H1 (cell line): ENCODE measurements around the gene STK32A. TPM values are rescaled to one million over a fixed set of nuclear protein-coding genes. Genes with fewer than 3 reads are reported as not detected.

Source experiments
- CTCF ChIA-PET: fragments of 300-600 bp; sonication (Branson Sonifier 250); formaldehyde crosslinking; loops from one replicate; lab custom pipeline; 2021; ENCODE audit not compliant: partially characterized antibody; lab: Charles Lee
- POLR2A ChIA-PET: fragments of 300-600 bp; sonication (Branson Sonifier 250); formaldehyde crosslinking; loops from one replicate; lab custom pipeline; 2021; ENCODE audit warnings: inconsistent platforms; ENCODE audit not compliant: partially characterized antibody; lab: Charles Lee
- DNase-seq, 2 experiments: peaks; one replicate each; pipeline versions ENCODE4 v3.0.0 to v3.0.0-alpha.2; 2010 to 2022; ENCODE audit warnings: low spot score in 2 of 2, low read depth in 1 of 2, mixed read lengths in 1 of 2
- FAIRE-seq: peaks from 2 replicates; lab custom pipeline; 2011; peaks lifted over from hg19 to GRCh38; lab: Jason Lieb, UNC
- H2AFZ ChIP-seq: 2 replicates; pipeline ENCODE4 v1.8.1; 2012; ENCODE audit warnings: low read length, inconsistent platforms
- H2AK5ac ChIP-seq: 2 replicates; pipeline ENCODE4 v1.6.1; 2013; ENCODE audit warnings: low read depth, low read length
- H2BK120ac ChIP-seq: replicated peaks from 2 replicates; pipeline ENCODE3; 2013; ENCODE audit warnings: low read depth, low read length, inconsistent platforms
- H2BK12ac ChIP-seq: 2 replicates; pipeline ENCODE4 v1.6.1; 2013; ENCODE audit warnings: low read depth, low read length
- H2BK15ac ChIP-seq: 2 replicates; pipeline ENCODE4 v1.6.1; 2013; ENCODE audit warnings: low read length
- H2BK20ac ChIP-seq: 2 replicates; pipeline ENCODE4 v1.6.1; 2013; ENCODE audit warnings: low read length
- H2BK5ac ChIP-seq: 2 replicates; pipeline ENCODE4 v1.6.1; 2013; ENCODE audit warnings: low read depth, low read length
- H3K14ac ChIP-seq: 2 replicates; pipeline ENCODE4 v1.6.1; 2013; ENCODE audit warnings: inconsistent platforms; ENCODE audit not compliant: insufficient read length
- H3K18ac ChIP-seq: 2 replicates; pipeline ENCODE4 v1.6.1; 2013; ENCODE audit warnings: low read length; ENCODE audit errors: extremely low read depth
- H3K23ac ChIP-seq: 2 replicates; pipeline ENCODE4 v1.6.1; 2013; ENCODE audit warnings: inconsistent platforms; ENCODE audit not compliant: insufficient read length
- H3K23me2 ChIP-seq: 2 replicates; pipeline ENCODE4 v1.6.1; 2013; ENCODE audit warnings: low read depth, low read length
- H3K27ac ChIP-seq: 2 replicates; pipeline ENCODE4 v1.6.1; 2011; ENCODE audit warnings: low read depth, low read length, inconsistent platforms
- H3K27me3 ChIP-seq, 4 experiments: replicated peaks in 1 of 4; 1 replicate in 1 of 4; 2 replicates in 3 of 4; pipeline versions ENCODE4 v1.6.1 to v1.8.1; 2011 to 2013; ENCODE audit warnings: low read length in 3 of 4, mild to moderate bottlenecking in 3 of 4, inconsistent platforms in 2 of 4, mixed read lengths in 2 of 4, moderate library complexity in 1 of 4; ENCODE audit not compliant: control insufficient read depth in 3 of 4, insufficient read depth in 3 of 4; ENCODE audit errors: extremely low read depth in 1 of 4
- H3K36me3 ChIP-seq, 4 experiments: 2 replicates each; pipeline versions ENCODE4 v1.6.1 to v1.8.1; 2011 to 2013; ENCODE audit warnings: mild to moderate bottlenecking in 4 of 4, low read length in 3 of 4, moderate library complexity in 2 of 4, control low read depth in 1 of 4, inconsistent platforms in 1 of 4; ENCODE audit not compliant: insufficient read depth in 4 of 4, control insufficient read depth in 2 of 4
- H3K4ac ChIP-seq: replicated peaks from 2 replicates; pipeline ENCODE3; 2013; ENCODE audit warnings: low read length, low read depth, mixed read lengths, inconsistent platforms; ENCODE audit not compliant: insufficient read length
- H3K4me1 ChIP-seq, 4 experiments: replicated peaks in 1 of 4; 1 replicate in 1 of 4; 2 replicates in 3 of 4; pipeline versions ENCODE4 v1.6.1 to v1.8.1; 2011 to 2013; ENCODE audit warnings: low read length in 3 of 4, inconsistent platforms in 2 of 4, mixed read lengths in 1 of 4; ENCODE audit not compliant: insufficient read depth in 4 of 4, control insufficient read depth in 3 of 4
- H3K4me2 ChIP-seq, 2 experiments: 2 replicates each; pipeline versions ENCODE4 v1.6.1 to v1.8.1; 2011 to 2013; ENCODE audit warnings: low read depth in 2 of 2, low read length in 2 of 2, control low read depth in 1 of 2, inconsistent platforms in 1 of 2, mild to moderate bottlenecking in 1 of 2; ENCODE audit not compliant: insufficient read depth in 1 of 2
- H3K4me3 ChIP-seq, 4 experiments: fragments of 200-600, 300-600 bp in 1 of 4; sonication (generic), shearing (Covaris generic), sonication (Bioruptor Twin) in 1 of 4; 2 replicates each; pipeline versions ENCODE4 v1.5.1 to v1.8.1; 2011 to 2016; ENCODE audit warnings: low read length in 4 of 4, low read depth in 3 of 4, control low read depth in 2 of 4, inconsistent platforms in 2 of 4, mild to moderate bottlenecking in 2 of 4, mixed read lengths in 1 of 4, moderate library complexity in 1 of 4; ENCODE audit not compliant: insufficient read depth in 2 of 4; ENCODE audit errors: extremely low read depth in 1 of 4
- H3K56ac ChIP-seq: replicated peaks from 2 replicates; pipeline ENCODE3; 2013; ENCODE audit warnings: low read depth, mild to moderate bottlenecking, mixed read lengths, low read length, inconsistent platforms; ENCODE audit not compliant: insufficient read length
- H3K79me1 ChIP-seq: 2 replicates; pipeline ENCODE4 v1.6.1; 2013; ENCODE audit warnings: low read depth, low read length, control low read depth
- H3K79me2 ChIP-seq, 2 experiments: 2 replicates each; pipeline versions ENCODE4 v1.6.1 to v1.8.1; 2012 to 2013; ENCODE audit warnings: low read length in 2 of 2, mild to moderate bottlenecking in 2 of 2, inconsistent platforms in 1 of 2; ENCODE audit not compliant: insufficient read depth in 2 of 2, control insufficient read depth in 1 of 2
- H3K9ac ChIP-seq, 4 experiments: replicated peaks in 1 of 4; 1 replicate in 1 of 4; 2 replicates in 3 of 4; pipeline versions ENCODE4 v1.6.1 to v1.8.1; 2011 to 2013; ENCODE audit warnings: low read depth in 3 of 4, low read length in 3 of 4, control low read depth in 2 of 4, mild to moderate bottlenecking in 2 of 4, moderate library complexity in 2 of 4, inconsistent platforms in 1 of 4; ENCODE audit errors: extremely low read depth in 1 of 4
- H3K9me3 ChIP-seq, 2 experiments: 2 replicates each; pipeline versions ENCODE4 v1.6.1 to v1.8.1; 2012 to 2013; ENCODE audit warnings: mild to moderate bottlenecking in 2 of 2, moderate library complexity in 2 of 2, control low read depth in 1 of 2, inconsistent platforms in 1 of 2, low read depth in 1 of 2, low read length in 1 of 2, mixed read lengths in 1 of 2; ENCODE audit not compliant: insufficient read depth in 2 of 2
- H4K20me1 ChIP-seq, 2 experiments: replicated peaks in 1 of 2; 2 replicates each; pipeline versions ENCODE3 to v1.8.1; 2011 to 2013; ENCODE audit warnings: inconsistent platforms in 2 of 2, low read length in 2 of 2, mild to moderate bottlenecking in 1 of 2; ENCODE audit not compliant: insufficient read depth in 2 of 2, control insufficient read depth in 1 of 2
- H4K5ac ChIP-seq: 2 replicates; pipeline ENCODE4 v1.6.1; 2013; ENCODE audit warnings: low read length, low read depth, mixed read lengths, inconsistent platforms; ENCODE audit not compliant: insufficient read length
- H4K8ac ChIP-seq: 2 replicates; pipeline ENCODE4 v1.8.0; 2013; ENCODE audit warnings: mild to moderate bottlenecking, moderate library complexity, low read length, inconsistent platforms; ENCODE audit not compliant: insufficient read depth; ENCODE audit errors: extremely low read depth
- H4K91ac ChIP-seq: replicated peaks from 2 replicates; pipeline ENCODE3; 2013; ENCODE audit warnings: low read length, mixed read lengths, inconsistent platforms; ENCODE audit not compliant: insufficient read length
- BACH1 ChIP-seq: IDR thresholded peaks from 2 replicates; pipeline ENCODE4 v1.6.1; 2012; ENCODE audit warnings: low read length, improper control_type of control experiment
- BRCA1 ChIP-seq: IDR thresholded peaks from 2 replicates; pipeline ENCODE4 v1.6.1; 2012; ENCODE audit warnings: low read depth, low read length, improper control_type of control experiment
- CBX5 ChIP-seq: fragments of 300-800, 300-1000 bp; sonication (generic); IDR thresholded peaks from 2 replicates; pipeline ENCODE4 v1.7.1; 2016; ENCODE audit warnings: antibody characterized with exemption, low read length, low read depth
- CTCF ChIP-seq, 3 experiments: IDR thresholded peaks; 1 replicate in 2 of 3; 2 replicates in 1 of 3; pipeline versions ENCODE4 v1.5.1 to v1.6.1; 2011; ENCODE audit warnings: low read length in 3 of 3, mild to moderate bottlenecking in 3 of 3, inconsistent platforms in 2 of 3, low read depth in 1 of 3, moderate library complexity in 1 of 3; ENCODE audit not compliant: insufficient read depth in 1 of 3; ENCODE audit errors: control extremely low read depth in 1 of 3
- JUND ChIP-seq: IDR thresholded peaks from 2 replicates; pipeline ENCODE4 v1.6.1; 2011; ENCODE audit warnings: mild to moderate bottlenecking, improper control_type of control experiment, low read length
- POLR2A ChIP-seq, 2 experiments: IDR thresholded peaks; 1 replicate in 1 of 2; 2 replicates in 1 of 2; pipeline ENCODE4 v1.6.1; 2011; ENCODE audit warnings: low read depth in 2 of 2, low read length in 2 of 2, mild to moderate bottlenecking in 2 of 2; ENCODE audit errors: control extremely low read depth in 1 of 2
- POLR2AphosphoS5 ChIP-seq: IDR thresholded peaks from 2 replicates; pipeline ENCODE4 v1.6.1; 2011; ENCODE audit warnings: low read depth, low read length
- SUZ12 ChIP-seq: fragments of 200-600 bp; sonication (generic); IDR thresholded peaks from 2 replicates; pipeline ENCODE4 v1.6.1; 2012; ENCODE audit warnings: mild to moderate bottlenecking, inconsistent platforms, low read length, moderate library complexity, mixed read lengths
- WGBS, 2 experiments: shearing (Covaris generic) in 1 of 2; methylation state at CpG; one replicate each; pipeline versions ENCODE4 v1.1.6 to v1.1.7; 2013 to 2015; ENCODE audit warnings: low lambda C conversion rate in 2 of 2, mixed read lengths in 2 of 2, inconsistent platforms in 1 of 2, low coverage in 1 of 2, missing lambda C conversion rate in 1 of 2; ENCODE audit not compliant: insufficient replicate concordance in 2 of 2, insufficient coverage in 1 of 2, insufficient read length in 1 of 2; ENCODE audit errors: extremely low coverage in 1 of 2, missing lambda C conversion rate in 1 of 2; 5-methylcytosine and 5-hydroxymethylcytosine counted together
- polyA plus RNA-seq, 7 experiments: library from polyadenylated mRNA; depleted of rRNA in 3 of 7; stranded (reverse) in 5 of 7; unstranded in 2 of 7; fragments of >200 nt in 5 of 7; fragments of 200-250 nt in 2 of 7; gene quantifications; 1 replicate in 5 of 7; 2 replicates in 1 of 7; 4 replicates in 1 of 7; pipeline versions ENCODE4 v1.2.1 to v1.2.3, GENCODE V29; 2011 to 2013; ENCODE audit warnings: missing spikeins in 2 of 7, mixed read lengths in 2 of 7
- total RNA-seq: library from RNA; stranded (reverse); fragmentation: NEBNext Ultra II Directional; extraction: Animal tissue kit (Norgen Biotek cat#: 25700); gene quantifications from 2 replicates; pipeline ENCODE4 v1.2.1, GENCODE V29; 2021
- TF ChIP-seq, protein P1 (sequence below): IDR thresholded peaks from 2 replicates; pipeline ENCODE4 v1.6.1; 2011; ENCODE audit warnings: low read length, improper control_type of control experiment

The STK32A gene
- total and polyA plus RNA-seq, 2 of the 8 experiments (the other 6 are each of a cell fraction or from before 2014, with no cell fraction given): 1.3 to 2.5 TPM

DNA sequence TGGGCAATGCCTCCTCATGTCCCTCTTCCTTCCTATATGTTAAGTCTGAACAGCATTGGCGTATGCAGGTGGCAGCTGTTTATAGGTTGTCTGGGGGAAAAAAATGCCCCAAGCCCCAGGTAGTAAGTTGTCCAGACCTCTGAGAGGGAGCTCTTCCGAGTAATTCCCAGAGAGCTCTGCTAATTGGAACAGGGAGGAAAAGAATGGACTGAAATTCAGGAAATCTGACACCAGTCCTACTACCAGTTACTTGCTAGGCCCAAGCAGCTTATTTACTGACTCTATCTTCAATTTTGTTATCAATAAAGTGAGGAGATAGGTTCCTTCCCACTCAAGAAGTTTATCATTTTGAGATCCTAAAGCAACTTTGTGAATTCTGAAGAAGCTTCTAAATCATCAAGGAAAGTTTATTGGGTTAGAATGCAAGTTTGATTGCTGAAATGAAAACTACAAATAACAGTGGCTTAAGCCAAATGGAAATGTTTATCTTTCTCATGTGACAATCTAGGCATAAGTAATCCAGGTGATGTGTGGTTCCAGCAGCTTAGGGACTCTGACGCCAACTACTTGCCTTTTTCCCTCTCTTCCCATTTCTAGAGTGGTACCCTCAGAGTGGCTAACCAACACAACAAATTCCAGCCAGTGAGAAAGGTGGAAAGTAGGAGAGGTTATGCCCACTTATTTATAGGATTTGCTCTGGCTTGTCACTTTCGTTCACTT is 5.6 kb downstream of the STK32A start:
- ChIA-PET CTCF (interaction anchor here (0.6 to 1.4 kb wide), 9 partner anchors 41 to 337 kb away, joined by 3 to 4 read pairs (median 3); no protein-coding TSS in a partner anchor), POLR2A (no interaction called here)
- Histone ChIP-seq H4K8ac (no peak overlapping the region), H3K79me1 (no peaks in the 10 kb centered on the region), H3K23ac (no peak overlapping the region), H3K27ac (no peak overlapping the region), H4K20me1 (no peaks in the 10 kb centered on the region), H4K91ac (no peak overlapping the region), H3K27me3 (peaks cover 0 to 2% (median 0%) of the 10 kb centered on the region in 4 experiments; a peak in 1 of 7 replicates), H3K18ac (no peak overlapping the region), H2AK5ac (no peak overlapping the region), H3K56ac (no peak overlapping the region), H3K36me3 (no peaks in the 10 kb centered on the region), H3K14ac (no peak overlapping the region), H3K4me1 (peaks cover 0 to 3% (median 0%) of the 10 kb centered on the region in 4 experiments; a peak in 2 of 7 replicates), H3K4me3 (no peak overlapping the region), H4K5ac (no peak overlapping the region), H2BK5ac (no peak overlapping the region), H3K9ac (no peak overlapping the region), H2BK12ac (no peak overlapping the region), H3K79me2 (no peaks in the 10 kb centered on the region), H2BK20ac (no peak overlapping the region), H3K4me2 (no peak overlapping the region; a peak in 1 of 4 replicates), H2AFZ (no peak overlapping the region), H3K23me2 (no peaks in the 10 kb centered on the region; the same call in 1 of the 2 replicates), H2BK120ac (no peak overlapping the region), H2BK15ac (no peak overlapping the region), H3K4ac (no peak overlapping the region), H3K9me3 (no peaks in the 10 kb centered on the region)
- 86% methylated on average over 4 of the region's 4 CpGs; no CpG with 5 or more reads in 1 of the 2 experiments for WGBS, 2 experiments
- FAIRE-seq: peak; percentile 28
- DNase-seq: no peak
- TF ChIP-seq POLR2AphosphoS5: no peak
- TF ChIP-seq, protein P1, sequence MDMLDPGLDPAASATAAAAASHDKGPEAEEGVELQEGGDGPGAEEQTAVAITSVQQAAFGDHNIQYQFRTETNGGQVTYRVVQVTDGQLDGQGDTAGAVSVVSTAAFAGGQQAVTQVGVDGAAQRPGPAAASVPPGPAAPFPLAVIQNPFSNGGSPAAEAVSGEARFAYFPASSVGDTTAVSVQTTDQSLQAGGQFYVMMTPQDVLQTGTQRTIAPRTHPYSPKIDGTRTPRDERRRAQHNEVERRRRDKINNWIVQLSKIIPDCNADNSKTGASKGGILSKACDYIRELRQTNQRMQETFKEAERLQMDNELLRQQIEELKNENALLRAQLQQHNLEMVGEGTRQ: no peak
- no peak for TF ChIP-seq SUZ12
- TF ChIP-seq CBX5: no peak
- no peak for TF ChIP-seq POLR2A (IDR thresholded peaks at IDR 0.05; ENCODE audit: control extremely low read depth in 1 of 2, low read depth in 2 of 2, low read length in 2 of 2)
- TF ChIP-seq JUND: no peak
- no peak for TF ChIP-seq CTCF (IDR thresholded peaks at IDR 0.05; ENCODE audit: control extremely low read depth in 1 of 3, insufficient read depth in 1 of 3, low read depth in 1 of 3, low read length in 3 of 3)
- no peak for TF ChIP-seq BRCA1
- TF ChIP-seq BACH1: no peak
